Measurements from ENCODE around the gene DLGAP4. TPM values are rescaled to one million over a fixed set of nuclear protein-coding genes. Genes with fewer than 3 reads are reported as not detected.

Gene DLGAP4
- total RNA-seq, 2 experiments from 2014 or later, result 19.9 to 23.6 TPM

DNA sequence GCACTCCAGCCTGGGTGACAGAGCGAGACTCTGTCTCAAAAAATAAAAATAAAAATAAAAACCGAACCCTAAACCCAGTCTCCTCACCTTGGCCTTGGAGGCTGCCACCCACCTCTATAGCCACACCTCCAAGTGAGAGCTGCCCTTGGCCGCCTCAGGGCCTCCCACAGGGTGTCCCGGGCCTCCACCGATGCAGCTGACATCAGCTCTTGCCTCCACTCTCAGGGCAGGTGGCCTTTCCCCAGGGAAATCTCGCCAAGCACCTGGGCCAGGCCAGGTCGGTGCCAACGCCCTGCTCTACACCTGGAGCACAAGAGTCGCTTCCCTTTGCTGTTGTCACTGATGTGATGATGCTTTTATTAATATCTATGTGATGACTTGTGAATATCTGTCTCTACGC is 226.2 kb downstream of the DLGAP4 start:
- H3K27me3 Mint-ChIP-seq (ENCODE audit: low read depth), result no peaks in the 10 kb centered on the region
- H3K9me3 Mint-ChIP-seq (ENCODE audit: insufficient read depth), result no peaks in the 10 kb centered on the region
- CTCF ChIA-PET, result no interaction called here
- no peak for DNase-seq
- no peak overlapping the region for H3K27ac Mint-ChIP-seq
- H3K4me1 Mint-ChIP-seq (ENCODE audit: low read depth), result no peaks in the 10 kb centered on the region
- POLR2A ChIA-PET, result no interaction called here
- H3K4me3 Mint-ChIP-seq, result no peak overlapping the region
- no peak for ATAC-seq
- no peaks in the 10 kb centered on the region for H3K36me3 Mint-ChIP-seq (ENCODE audit: low read depth)

DNA sequence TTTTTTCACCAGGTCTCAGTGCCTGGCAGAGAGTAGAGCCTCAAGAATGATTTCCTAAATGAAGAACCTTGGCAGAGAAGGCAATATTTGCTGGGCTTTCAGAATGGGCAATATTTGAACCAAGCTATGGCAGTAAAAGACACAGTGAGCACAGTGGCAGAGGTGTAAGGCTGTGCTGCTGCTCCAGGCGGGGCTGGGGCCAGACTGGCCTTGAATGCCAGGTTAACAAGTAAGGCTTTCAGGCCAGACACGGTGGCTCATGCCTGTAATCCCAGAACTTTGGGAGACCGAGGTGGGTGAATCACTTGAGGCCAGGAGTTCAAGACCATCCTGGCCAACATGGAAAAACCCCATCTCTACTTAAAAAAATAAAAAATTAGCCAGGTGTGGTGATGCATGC is 226.7 kb downstream of the DLGAP4 start:
- POLR2A ChIA-PET, result no interaction called here
- Mint-ChIP-seq H3K4me3 (no peak overlapping the region), H3K27me3 (ENCODE audit: low read depth) (no peaks in the 10 kb centered on the region), H3K36me3 (ENCODE audit: low read depth) (no peaks in the 10 kb centered on the region), H3K27ac (no peak overlapping the region), H3K4me1 (ENCODE audit: low read depth) (no peaks in the 10 kb centered on the region), H3K9me3 (ENCODE audit: insufficient read depth) (no peaks in the 10 kb centered on the region)
- CTCF ChIA-PET, result no interaction called here
- ATAC-seq (no peak), DNase-seq (no peak)

DNA sequence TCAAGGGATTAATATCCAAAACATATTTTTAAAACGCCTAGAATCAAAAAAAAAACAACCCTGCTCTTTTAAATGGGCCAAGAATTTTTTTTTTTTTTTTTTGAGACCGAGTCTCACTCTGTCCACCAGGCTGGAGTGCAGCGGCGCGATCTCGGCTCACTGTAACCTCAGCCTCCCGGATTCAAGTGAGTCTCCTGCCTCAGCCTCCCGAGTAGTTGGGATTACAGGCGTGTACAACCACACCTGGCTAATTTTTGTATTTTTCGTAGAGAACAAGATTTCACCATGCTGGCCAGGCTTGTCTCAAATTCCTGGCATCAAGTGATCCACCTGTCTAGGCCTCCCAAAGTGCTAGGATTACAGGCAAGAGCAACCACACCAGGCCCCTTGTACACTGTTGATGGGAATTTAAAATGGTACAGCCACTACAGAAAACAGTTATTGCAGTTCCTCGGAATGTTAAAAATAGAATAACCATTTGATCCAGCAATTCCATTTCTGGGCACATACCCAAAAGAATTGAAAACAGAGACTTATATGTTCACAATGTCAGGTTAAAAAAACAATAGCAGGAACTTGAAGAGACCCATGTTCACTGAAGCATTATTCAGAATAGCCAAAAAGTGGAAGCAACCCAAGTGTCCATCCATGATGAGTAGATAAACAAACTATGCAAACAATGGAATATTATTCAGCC is 232.0 kb downstream of the DLGAP4 start:
- POLR2A ChIA-PET, result no interaction called here
- Mint-ChIP-seq H3K27ac (no peak overlapping the region), H3K4me1 (ENCODE audit: low read depth) (no peaks in the 10 kb centered on the region), H3K4me3 (no peak overlapping the region), H3K27me3 (ENCODE audit: low read depth) (no peaks in the 10 kb centered on the region), H3K9me3 (ENCODE audit: insufficient read depth) (no peaks in the 10 kb centered on the region), H3K36me3 (ENCODE audit: low read depth) (no peaks in the 10 kb centered on the region)
- CTCF ChIA-PET, result interaction anchor here (0.9 to 1.5 kb wide), 2 partner anchors 32 to 187 kb away, joined by 3 read pairs; no protein-coding TSS in a partner anchor
- DNase-seq (no peak), ATAC-seq (no peak)

DNA sequence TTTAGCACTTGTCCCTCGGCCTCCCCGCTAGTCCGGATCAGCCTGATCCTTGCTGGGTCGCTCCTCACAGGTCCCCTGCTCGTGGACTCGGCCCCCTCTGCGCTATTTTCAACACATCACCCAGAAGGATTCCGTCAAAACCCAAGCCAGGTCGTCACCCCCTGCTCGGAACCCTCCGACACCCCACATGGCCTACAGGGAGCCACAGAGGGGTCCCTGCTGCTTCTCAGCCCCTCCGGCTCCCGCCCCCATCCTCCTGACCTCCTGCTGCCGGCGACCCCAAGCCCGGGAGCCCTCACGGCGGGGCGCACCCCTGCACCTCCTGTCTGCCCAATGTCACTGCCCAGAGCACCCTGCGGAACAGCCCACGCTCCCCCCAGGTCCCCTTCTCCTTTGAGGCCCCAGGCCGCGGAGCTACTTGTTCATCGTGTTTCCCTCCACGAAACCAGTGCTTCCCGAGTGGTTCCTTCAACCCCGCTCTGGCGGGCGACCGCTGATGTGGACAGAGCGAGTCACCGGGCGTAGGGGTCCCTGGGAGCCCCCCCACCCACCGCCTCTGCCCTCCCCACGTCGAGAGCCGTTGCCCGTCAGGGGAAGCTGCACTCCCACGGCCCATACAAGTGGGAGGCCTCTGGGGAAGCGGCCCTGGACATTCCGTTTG is 234.5 kb downstream of the DLGAP4 start:
- ATAC-seq (no peak), DNase-seq (no peak)
- H3K27me3 Mint-ChIP-seq (ENCODE audit: low read depth), result no peaks in the 10 kb centered on the region
- ChIA-PET POLR2A (no interaction called here), CTCF (no interaction called here)
- no peaks in the 10 kb centered on the region for H3K9me3 Mint-ChIP-seq (ENCODE audit: insufficient read depth)
- no peak overlapping the region for H3K27ac Mint-ChIP-seq
- no peak overlapping the region for H3K4me3 Mint-ChIP-seq
- no peaks in the 10 kb centered on the region for H3K36me3 Mint-ChIP-seq (ENCODE audit: low read depth)
- no peaks in the 10 kb centered on the region for H3K4me1 Mint-ChIP-seq (ENCODE audit: low read depth)

DNA sequence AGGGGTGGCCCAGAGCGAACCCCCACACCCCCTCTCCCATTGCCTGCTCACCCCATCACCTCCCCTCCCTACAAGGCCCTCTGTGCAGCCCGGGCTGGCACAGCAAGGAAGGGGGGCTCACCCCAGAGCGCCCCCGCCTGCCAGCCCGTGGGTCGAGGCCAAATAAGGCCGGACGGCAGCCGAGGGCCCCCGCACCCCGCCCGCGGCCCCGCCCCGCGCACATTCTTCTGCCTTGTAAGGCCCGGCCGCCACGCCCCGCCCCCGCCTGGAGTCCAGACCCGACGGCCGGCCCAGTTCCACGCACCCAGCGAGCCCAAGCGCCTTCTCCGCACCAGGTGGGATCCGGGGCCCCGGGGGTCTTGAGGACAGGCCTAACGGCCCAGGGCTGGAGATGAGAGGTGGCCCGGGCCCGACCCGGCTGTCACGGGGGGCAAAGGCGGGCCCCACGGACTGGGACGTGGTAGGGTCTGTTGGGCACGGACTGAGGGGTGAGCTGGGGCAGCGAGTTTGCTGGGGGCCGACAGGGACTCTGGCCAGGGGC is 235.2 kb downstream of the DLGAP4 start, which contains the start of gene MYL9:
Gene MYL9, plus strand, starts transcription at position 293 of the 541 bp plus-strand sequence. CDS start 3,366 bp downstream, outside the sequence.
- Mint-ChIP-seq H3K4me1 (ENCODE audit: low read depth) (peaks cover 4% of the 10 kb centered on the region), H3K9me3 (ENCODE audit: insufficient read depth) (no peaks in the 10 kb centered on the region), H3K27me3 (ENCODE audit: low read depth) (no peaks in the 10 kb centered on the region), H3K36me3 (ENCODE audit: low read depth) (no peaks in the 10 kb centered on the region), H3K27ac (no peak within 1 kb of the TSS), H3K4me3 (no peak within 1 kb of the TSS)
- ATAC-seq, result peak; percentile 50
- CTCF ChIA-PET, result interaction anchor here (1.4 kb wide), 1 partner anchor 64 kb away, joined by 3 read pairs; the partner anchor contains the start of gene RAB5IF
- DNase-seq, result no peak
- POLR2A ChIA-PET, result no interaction called here

DNA sequence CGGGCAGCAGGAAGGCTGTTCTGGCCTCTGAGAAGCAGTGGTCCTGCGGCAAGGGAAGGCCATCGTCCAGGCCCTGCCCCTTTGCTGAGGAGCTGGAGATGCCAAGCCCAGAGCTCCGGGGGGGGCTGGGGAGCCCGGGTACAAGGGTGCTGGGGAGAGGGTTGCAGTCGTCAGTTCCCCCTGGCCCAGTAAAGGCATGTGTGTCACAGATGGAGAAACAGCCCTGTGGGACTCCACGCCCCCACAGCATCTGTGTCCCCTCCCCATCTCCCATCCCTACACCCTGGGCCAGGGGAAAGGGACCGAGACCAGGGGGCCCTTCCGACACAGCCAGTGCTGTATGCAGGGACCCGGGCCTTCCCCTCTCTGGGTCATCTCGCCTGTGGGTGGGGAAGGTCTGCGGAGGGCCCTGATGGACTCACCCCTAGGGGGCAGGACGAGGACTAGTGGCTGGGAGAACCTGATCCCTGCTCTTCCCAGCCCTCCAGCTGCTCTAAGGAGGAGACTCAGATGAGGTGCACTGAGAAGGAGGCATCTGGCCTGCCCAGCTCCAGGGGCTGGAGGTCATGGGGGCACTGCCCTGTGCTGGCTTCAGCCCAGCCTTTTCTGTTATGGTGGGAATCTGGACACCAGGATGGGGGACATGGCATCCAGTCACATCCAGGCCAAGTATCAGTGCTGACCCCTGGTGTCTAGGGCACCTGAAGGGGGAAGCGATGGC is 235.8 kb downstream of the DLGAP4 start:
- peaks cover 4% of the 10 kb centered on the region for H3K4me1 Mint-ChIP-seq (ENCODE audit: low read depth)
- DNase-seq, result no peak
- H3K27me3 Mint-ChIP-seq (ENCODE audit: low read depth), result no peaks in the 10 kb centered on the region
- H3K4me3 Mint-ChIP-seq, result no peak overlapping the region
- peak; percentile 30 for ATAC-seq
- no peaks in the 10 kb centered on the region for H3K9me3 Mint-ChIP-seq (ENCODE audit: insufficient read depth)
- no peaks in the 10 kb centered on the region for H3K36me3 Mint-ChIP-seq (ENCODE audit: low read depth)
- ChIA-PET CTCF (interaction anchor here (1.4 kb wide), 1 partner anchor 64 kb away, joined by 3 read pairs; the partner anchor contains the start of gene RAB5IF), POLR2A (no interaction called here)
- H3K27ac Mint-ChIP-seq, result no peak overlapping the region

DNA sequence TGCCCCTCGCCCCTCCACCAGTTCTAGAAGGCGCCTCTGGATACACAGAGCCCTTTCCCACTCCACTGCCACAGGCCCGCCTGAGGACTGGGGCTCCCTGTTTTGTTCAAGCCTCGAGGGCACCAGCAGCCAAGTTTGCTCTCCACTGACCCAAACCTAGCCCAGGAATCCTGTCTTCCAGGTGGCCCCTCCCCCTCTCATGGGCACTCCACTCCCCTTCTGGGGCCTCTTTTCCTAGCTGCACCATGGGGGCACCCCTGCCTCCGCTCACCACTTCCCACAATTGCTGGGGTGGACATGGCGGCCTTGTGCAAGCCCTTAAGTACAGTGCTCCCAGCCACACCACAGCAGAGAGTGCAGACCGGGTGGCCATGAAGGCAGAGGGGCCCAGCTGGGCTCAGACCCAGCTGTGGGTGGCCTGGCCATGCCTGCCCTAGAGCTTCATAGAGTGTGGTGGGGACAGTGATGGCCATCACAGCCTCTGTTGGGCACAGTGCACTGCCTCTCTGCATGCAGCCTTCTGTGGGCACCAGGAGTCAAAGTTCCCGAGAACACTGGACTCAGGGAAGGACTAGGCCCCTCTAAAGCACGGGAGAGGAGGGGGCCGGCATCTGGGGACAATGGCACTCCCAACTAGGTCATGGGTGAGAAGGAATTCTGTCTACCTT is 236.5 kb downstream of the DLGAP4 start:
- POLR2A ChIA-PET, result no interaction called here
- Mint-ChIP-seq H3K4me1 (ENCODE audit: low read depth) (peaks cover 4% of the 10 kb centered on the region), H3K9me3 (ENCODE audit: insufficient read depth) (no peaks in the 10 kb centered on the region), H3K36me3 (ENCODE audit: low read depth) (no peaks in the 10 kb centered on the region), H3K27me3 (ENCODE audit: low read depth) (no peaks in the 10 kb centered on the region), H3K4me3 (no peak overlapping the region), H3K27ac (no peak overlapping the region)
- ATAC-seq, result no peak
- DNase-seq, result no peak
- CTCF ChIA-PET, result interaction anchor here (1.4 kb wide), 1 partner anchor 63 kb away, joined by 3 read pairs; the partner anchor contains the start of gene RAB5IF

DNA sequence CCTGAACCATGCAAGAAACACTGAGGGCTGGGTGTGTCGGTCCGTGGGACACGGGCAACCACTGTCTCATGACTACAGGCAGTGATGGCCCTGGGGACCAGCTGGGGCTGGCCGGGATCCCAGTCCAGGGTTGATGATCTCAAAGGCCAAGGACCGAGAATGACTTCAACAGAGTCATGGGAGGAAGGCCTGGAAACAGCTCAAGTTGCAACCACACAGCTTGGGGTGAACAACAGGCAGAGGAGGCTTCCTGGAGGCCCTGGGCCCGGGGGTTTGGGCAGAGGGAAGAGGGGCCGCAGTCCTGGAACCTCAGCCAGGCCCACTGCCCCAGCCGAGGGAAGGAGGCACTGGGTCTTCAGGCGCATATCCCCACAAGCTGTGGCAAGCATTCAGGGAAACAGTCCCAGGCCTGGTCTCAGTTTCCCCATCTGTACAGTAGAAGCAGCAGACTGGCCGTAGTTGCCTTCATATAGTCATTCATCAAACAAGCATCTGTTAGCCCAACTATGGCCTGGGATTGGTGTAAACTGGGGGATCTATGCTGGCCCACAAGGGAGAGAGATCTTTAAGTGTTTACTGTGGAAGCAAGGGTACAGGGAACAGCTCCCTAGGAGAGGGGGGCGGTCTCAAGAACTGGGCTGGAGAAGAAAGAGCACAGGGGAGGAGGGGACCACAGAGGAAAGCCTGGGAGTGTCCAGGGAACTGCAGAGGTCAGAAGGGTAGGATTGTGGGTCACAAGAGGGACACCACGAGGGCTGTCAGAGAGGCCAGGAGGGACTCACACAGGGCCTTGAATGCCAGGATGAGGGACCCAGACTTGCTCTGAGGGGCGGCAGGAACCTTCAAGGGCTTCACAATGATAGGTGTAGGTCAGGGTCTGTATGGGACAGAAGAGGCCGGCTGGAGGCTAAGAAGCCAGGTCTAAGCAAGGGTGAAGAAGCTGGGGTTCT is 237.3 kb downstream of the DLGAP4 start:
- Mint-ChIP-seq H3K4me1 (ENCODE audit: low read depth) (peaks cover 4% of the 10 kb centered on the region), H3K27me3 (ENCODE audit: low read depth) (no peaks in the 10 kb centered on the region), H3K36me3 (ENCODE audit: low read depth) (no peaks in the 10 kb centered on the region), H3K9me3 (ENCODE audit: insufficient read depth) (no peaks in the 10 kb centered on the region), H3K4me3 (no peak overlapping the region), H3K27ac (no peak overlapping the region)
- POLR2A ChIA-PET, result no interaction called here
- DNase-seq (no peak), ATAC-seq (no peak)
- CTCF ChIA-PET, result interaction anchor here (1.4 kb wide), 1 partner anchor 52 kb away, joined by 3 read pairs; no protein-coding TSS in a partner anchor

DNA sequence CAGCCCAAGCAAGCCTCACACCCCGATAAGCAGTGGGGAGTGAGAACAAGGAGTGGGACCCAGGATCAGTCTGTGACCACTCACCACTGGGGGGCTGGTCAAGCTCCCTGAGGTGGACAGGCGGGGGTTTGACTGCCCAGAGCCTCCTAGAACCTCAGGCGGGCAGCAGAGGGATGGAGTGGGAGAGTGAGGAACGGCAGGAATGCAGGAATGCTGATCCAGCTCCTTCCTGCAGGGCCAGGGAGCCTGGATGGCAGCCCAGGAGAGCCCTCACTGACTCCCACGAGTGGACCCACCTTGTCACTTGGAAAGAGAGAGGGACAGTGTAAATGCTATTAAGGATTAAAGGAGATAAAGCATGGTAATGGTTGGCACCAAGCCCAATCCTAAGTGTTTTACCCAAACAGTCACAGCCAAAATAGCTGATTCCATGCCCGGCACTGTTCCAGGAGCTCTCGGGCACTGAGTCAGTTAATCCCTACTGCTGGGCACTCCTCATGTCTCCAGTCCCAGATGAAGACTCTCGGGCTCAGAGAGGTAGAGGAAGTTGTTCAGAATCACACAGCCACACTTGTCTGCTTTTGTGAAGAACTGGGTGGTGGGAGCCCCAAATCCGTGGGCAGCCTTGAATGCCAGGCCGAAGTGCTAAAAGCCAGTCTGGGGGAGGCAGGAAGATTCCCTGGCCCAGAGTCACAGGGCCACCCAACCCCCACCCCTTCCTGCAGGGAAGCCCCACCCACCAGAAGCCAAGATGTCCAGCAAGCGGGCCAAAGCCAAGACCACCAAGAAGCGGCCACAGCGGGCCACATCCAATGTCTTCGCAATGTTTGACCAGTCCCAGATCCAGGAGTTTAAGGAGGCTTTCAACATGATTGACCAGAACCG is 238.2 kb downstream of the DLGAP4 start:
- DNase-seq, result no peak
- Mint-ChIP-seq H3K27me3 (ENCODE audit: low read depth) (no peaks in the 10 kb centered on the region), H3K36me3 (ENCODE audit: low read depth) (no peaks in the 10 kb centered on the region), H3K4me1 (ENCODE audit: low read depth) (peaks cover 4% of the 10 kb centered on the region), H3K4me3 (no peak overlapping the region), H3K27ac (no peak overlapping the region), H3K9me3 (ENCODE audit: insufficient read depth) (no peaks in the 10 kb centered on the region)
- ATAC-seq, result no peak
- CTCF ChIA-PET, result interaction anchor here (1.4 kb wide), 1 partner anchor 52 kb away, joined by 3 read pairs; no protein-coding TSS in a partner anchor
- POLR2A ChIA-PET, result no interaction called here

DNA sequence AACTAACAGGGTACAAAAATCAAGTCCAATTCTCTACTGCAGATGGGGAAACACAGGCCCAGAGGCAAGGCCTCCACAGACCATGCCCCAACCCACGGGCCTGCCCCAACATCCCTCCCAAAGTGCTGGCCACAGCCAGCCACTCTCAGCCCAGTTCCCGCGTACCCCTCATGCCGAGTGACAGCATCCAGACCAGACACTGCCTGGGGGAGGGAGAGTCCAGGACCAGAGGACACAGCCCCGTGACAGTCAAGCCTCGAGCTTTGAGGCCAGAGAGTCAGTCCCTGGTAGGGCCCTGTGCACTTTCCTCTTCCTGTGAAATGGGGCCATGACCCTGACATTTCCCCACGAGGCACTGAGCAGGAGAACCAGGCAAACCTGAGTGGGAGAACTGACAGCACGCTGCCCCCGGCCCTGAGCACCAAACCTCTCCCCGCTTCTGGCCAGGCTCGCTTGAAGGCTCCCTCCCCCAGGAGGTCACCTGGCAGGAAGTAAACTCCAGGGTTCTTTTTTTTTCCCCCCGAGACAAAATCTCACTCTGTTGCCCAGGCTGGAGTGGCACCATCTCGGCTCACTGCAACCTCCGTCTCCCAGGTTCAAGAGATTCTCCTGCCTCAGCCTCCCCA is 240.1 kb downstream of the DLGAP4 start:
- CTCF ChIA-PET, result no interaction called here
- no peaks in the 10 kb centered on the region for H3K27me3 Mint-ChIP-seq (ENCODE audit: low read depth)
- ATAC-seq (no peak), DNase-seq (no peak)
- H3K27ac Mint-ChIP-seq, result no peak overlapping the region
- H3K4me3 Mint-ChIP-seq, result no peak overlapping the region
- POLR2A ChIA-PET, result no interaction called here
- peaks cover 4% of the 10 kb centered on the region for H3K4me1 Mint-ChIP-seq (ENCODE audit: low read depth)
- no peaks in the 10 kb centered on the region for H3K9me3 Mint-ChIP-seq (ENCODE audit: insufficient read depth)
- no peaks in the 10 kb centered on the region for H3K36me3 Mint-ChIP-seq (ENCODE audit: low read depth)

Measured in activated CD8-positive, alpha-beta T cell treated with anti-CD3 and anti-CD28 coated beads, Interleukin-2, amount 10 ng/mL, durations not matched to agents 7 days and 5 days (primary cell).